Activated CD4-positive, alpha-beta T cell treated with anti-CD3 and anti-CD28 coated beads for 4 hours (primary cell): ENCODE data around the gene YAP1.
"Not testable (repeated sequence)": the region's sequence is repeated elsewhere in the genome, so short reads cannot be mapped to it uniquely, and the experiment has no call there.

ENCODE experiments used
- DNase-seq, 2 donors: peaks; one replicate each; pipeline ENCODE4 v3.0.0-alpha.2; 2020

Gene YAP1

GRCh38 chr11:102166175-102167064 lies 56.2 kb downstream of the YAP1 start:
- DNase-seq: no peak

GRCh38 chr11:102168481-102168880 lies 58.2 kb downstream of the YAP1 start:
- DNase-seq: no peak

GRCh38 chr11:102171101-102171500 lies 60.9 kb downstream of the YAP1 start:
- DNase-seq: no peak

- no peak for DNase-seq
These were observed 62.0 kb downstream of the YAP1 start for GRCh38 chr11:102172127-102172848.

GRCh38 chr11:102177126-102177525 lies 66.9 kb downstream of the YAP1 start:
- no peak for DNase-seq

- no peak for DNase-seq
These were observed 67.9 kb downstream of the YAP1 start for GRCh38 chr11:102177974-102178631.

- no peak for DNase-seq
These were observed 69.1 kb downstream of the YAP1 start for GRCh38 chr11:102179371-102179770.

- no peak for DNase-seq
These were observed 74.2 kb downstream of the YAP1 start for GRCh38 chr11:102184269-102184987.

GRCh38 chr11:102186551-102187191 lies 76.4 kb downstream of the YAP1 start:
- DNase-seq: no peak

- DNase-seq: no peak
These were observed 77.3 kb downstream of the YAP1 start for GRCh38 chr11:102187416-102188151.

GRCh38 chr11:102188488-102188887 lies 78.2 kb downstream of the YAP1 start:
- no peak for DNase-seq

- DNase-seq: no peak
These were observed 81.6 kb downstream of the YAP1 start for GRCh38 chr11:102191832-102192231.

GRCh38 chr11:102192349-102193066 lies 82.3 kb downstream of the YAP1 start:
- no peak for DNase-seq

- no peak for DNase-seq
These were observed 84.0 kb downstream of the YAP1 start for GRCh38 chr11:102194257-102194656.

- DNase-seq: no peak
These were observed 84.7 kb downstream of the YAP1 start for GRCh38 chr11:102194990-102195389.

- DNase-seq: no peak
These were observed 86.1 kb downstream of the YAP1 start for GRCh38 chr11:102196351-102196750.

GRCh38 chr11:102196816-102197215 lies 86.6 kb downstream of the YAP1 start:
- no peak for DNase-seq

GRCh38 chr11:102197670-102198139 lies 87.5 kb downstream of the YAP1 start:
- no peak for DNase-seq

- DNase-seq: no peak
These were observed 89.4 kb downstream of the YAP1 start for GRCh38 chr11:102199673-102200072.

GRCh38 chr11:102200325-102200724 lies 90.1 kb downstream of the YAP1 start:
- DNase-seq: not testable (repeated sequence)

- DNase-seq: no peak
These were observed 91.5 kb downstream of the YAP1 start for GRCh38 chr11:102201776-102202175.
